ENCODE data around the gene SRMS.

GRCh38 chr20:63573647-63574131 lies 26.1 kb upstream of the SRMS start:
- TF ChIP-seq CTCF (IDR thresholded peaks at IDR 0.05) (no peak), EZH2 (IDR thresholded peaks at IDR 0.05; ENCODE audit: borderline replicate concordance, insufficient read depth, low read depth, low read length, poor library complexity, severe bottlenecking) (no peak)
